ENCODE measurements around the gene RNF146. TPM values are rescaled to one million over a fixed set of nuclear protein-coding genes. Genes with fewer than 3 reads are reported as not detected.

Gene RNF146
- total RNA-seq, 2 experiments from 2014 or later, result 15.4 to 20.3 TPM

- peaks cover 46% of the 10 kb centered on the region for H3K4me1 Mint-ChIP-seq (ENCODE audit: low read depth)
- H3K27me3 Mint-ChIP-seq, result no peaks in the 10 kb centered on the region
- H3K9me3 Mint-ChIP-seq, result no peaks in the 10 kb centered on the region
- H3K27ac Mint-ChIP-seq, result peak overlapping the region; percentile 71
- H3K4me3 Mint-ChIP-seq, result no peak overlapping the region
- DNase-seq, result peak; percentile 16
- ChIA-PET CTCF (interaction anchor here (0.7 to 4.5 kb wide), 8 partner anchors 9 to 248 kb away, joined by 3 to 22 read pairs (median 7); partner anchors contain the start of gene RNF146), POLR2A (interaction anchor here (0.6 to 3.2 kb wide), 3 partner anchors 9 to 130 kb away, joined by 4 to 12 read pairs (median 5); partner anchors contain the start of gene RNF146)
- H3K36me3 Mint-ChIP-seq, result peaks cover 36% of the 10 kb centered on the region
- intact Hi-C loops (cut with micrococcal nuclease), result loop anchor here (1.0 to 10.0 kb wide), 5 partner anchors 23 to 1496 kb away; partner anchors contain the start of genes MTCL3 and NCOA7
Observed at GRCh38 chr6:127290391-127291265, 24.0 kb downstream of the RNF146 start.

- intact Hi-C loops (cut with micrococcal nuclease), result loop anchor here (1.0 to 10.0 kb wide), 5 partner anchors 24 to 1497 kb away; partner anchors contain the start of genes MTCL3 and NCOA7
- ChIA-PET POLR2A (interaction anchor here (0.6 to 3.2 kb wide), 3 partner anchors 25 to 176 kb away, joined by 5 to 12 read pairs (median 6); partner anchors contain the start of gene RNF146), CTCF (interaction anchor here (0.5 to 4.5 kb wide), 7 partner anchors 8 to 1385 kb away, joined by 3 to 22 read pairs (median 7); partner anchors contain the start of gene RNF146)
- no peak overlapping the region for H3K4me3 Mint-ChIP-seq
- H3K36me3 Mint-ChIP-seq, result peaks cover 30% of the 10 kb centered on the region
- DNase-seq, result no peak
- H3K27me3 Mint-ChIP-seq, result no peaks in the 10 kb centered on the region
- H3K27ac Mint-ChIP-seq, result peak overlapping the region; percentile 49
- H3K9me3 Mint-ChIP-seq, result no peaks in the 10 kb centered on the region
- H3K4me1 Mint-ChIP-seq (ENCODE audit: low read depth), result peaks cover 45% of the 10 kb centered on the region
Observed at GRCh38 chr6:127291495-127291894, 24.8 kb downstream of the RNF146 start.

GRCh38 chr6:127297502-127298070 lies 30.9 kb downstream of the RNF146 start:
- Mint-ChIP-seq H3K4me1 (ENCODE audit: low read depth) (peaks cover 26% of the 10 kb centered on the region), H3K9me3 (no peaks in the 10 kb centered on the region), H3K4me3 (no peak overlapping the region), H3K27ac (no peak overlapping the region), H3K36me3 (peaks cover 9% of the 10 kb centered on the region), H3K27me3 (no peaks in the 10 kb centered on the region)
- ChIA-PET POLR2A (no interaction called here), CTCF (interaction anchor here (0.6 kb wide), 2 partner anchors 55 to 206 kb away, joined by 3 to 4 read pairs; no protein-coding TSS in a partner anchor)
- no peak for DNase-seq
- intact Hi-C loops (cut with micrococcal nuclease), result loop anchor here (10.0 kb wide), 1 partner anchor 1503 kb away; the partner anchor contains the start of gene NCOA7

GRCh38 chr6:127298475-127298874 lies 31.8 kb downstream of the RNF146 start:
- ChIA-PET CTCF (interaction anchor here (1.1 kb wide), 1 partner anchor 123 kb away, joined by 4 read pairs; no protein-coding TSS in a partner anchor), POLR2A (interaction anchor here (1.0 kb wide), 1 partner anchor 32 kb away, joined by 3 read pairs; the partner anchor contains the start of gene RNF146)
- H3K27me3 Mint-ChIP-seq, result no peaks in the 10 kb centered on the region
- intact Hi-C loops (cut with micrococcal nuclease), result loop anchor here (10.0 kb wide), 1 partner anchor 1504 kb away; the partner anchor contains the start of gene NCOA7
- DNase-seq, result no peak
- H3K4me3 Mint-ChIP-seq, result no peak overlapping the region
- H3K4me1 Mint-ChIP-seq (ENCODE audit: low read depth), result peaks cover 25% of the 10 kb centered on the region
- H3K36me3 Mint-ChIP-seq, result peaks cover 9% of the 10 kb centered on the region
- H3K9me3 Mint-ChIP-seq, result no peaks in the 10 kb centered on the region
- H3K27ac Mint-ChIP-seq, result no peak overlapping the region

GRCh38 chr6:127299522-127300240 lies 33.0 kb downstream of the RNF146 start:
- no peak for DNase-seq
- Mint-ChIP-seq H3K4me3 (no peak overlapping the region), H3K27ac (no peak overlapping the region), H3K27me3 (no peaks in the 10 kb centered on the region), H3K36me3 (peaks cover 5% of the 10 kb centered on the region), H3K9me3 (no peaks in the 10 kb centered on the region), H3K4me1 (ENCODE audit: low read depth) (peaks cover 27% of the 10 kb centered on the region)
- POLR2A ChIA-PET, result interaction anchor here (0.5 to 1.0 kb wide), 2 partner anchors 9 to 33 kb away, joined by 3 to 4 read pairs; partner anchors contain the start of gene RNF146
- intact Hi-C loops (cut with micrococcal nuclease), result loop anchor here (2.0 to 10.0 kb wide), 2 partner anchors 121 to 1505 kb away; partner anchors contain the start of gene NCOA7
- CTCF ChIA-PET, result interaction anchor here (0.5 to 3.3 kb wide), 6 partner anchors 8 to 239 kb away, joined by 3 to 18 read pairs (median 4); partner anchors contain the start of gene RNF146

GRCh38 chr6:127300411-127300810 lies 33.7 kb downstream of the RNF146 start:
- Mint-ChIP-seq H3K4me1 (ENCODE audit: low read depth) (peaks cover 27% of the 10 kb centered on the region), H3K4me3 (no peak overlapping the region), H3K36me3 (peaks cover 3% of the 10 kb centered on the region), H3K27ac (no peak overlapping the region), H3K27me3 (no peaks in the 10 kb centered on the region), H3K9me3 (no peaks in the 10 kb centered on the region)
- ChIA-PET CTCF (interaction anchor here (0.5 to 3.3 kb wide), 7 partner anchors 9 to 238 kb away, joined by 3 to 18 read pairs (median 7); partner anchors contain the start of gene RNF146), POLR2A (interaction anchor here (0.5 kb wide), 1 partner anchor 10 kb away, joined by 4 read pairs; no protein-coding TSS in a partner anchor)
- intact Hi-C loops (cut with micrococcal nuclease), result loop anchor here (2.0 kb wide), 1 partner anchor 120 kb away; no protein-coding TSS in a partner anchor
- no peak for DNase-seq

- POLR2A ChIA-PET, result interaction anchor here (1.0 kb wide), 1 partner anchor 29 kb away, joined by 3 read pairs; no protein-coding TSS in a partner anchor
Observed at GRCh38 chr6:127301199-127301700, 34.6 kb downstream of the RNF146 start.

GRCh38 chr6:127302728-127303660 lies 36.3 kb downstream of the RNF146 start:
- POLR2A ChIA-PET, result no interaction called here
- Mint-ChIP-seq H3K4me3 (no peak overlapping the region), H3K36me3 (peaks cover 16% of the 10 kb centered on the region), H3K4me1 (ENCODE audit: low read depth) (peaks cover 32% of the 10 kb centered on the region), H3K27ac (peak overlapping the region; percentile 15), H3K27me3 (no peaks in the 10 kb centered on the region), H3K9me3 (peaks cover 2% of the 10 kb centered on the region)
- DNase-seq, result peak; percentile 41
- CTCF ChIA-PET, result interaction anchor here (0.5 to 3.5 kb wide), 24 partner anchors 9 to 778 kb away, joined by 3 to 35 read pairs (median 4); partner anchors contain the start of gene RNF146
- intact Hi-C loops (cut with micrococcal nuclease), result loop anchor here (1.0 to 2.0 kb wide), 4 partner anchors 40 to 236 kb away; partner anchors contain the start of gene ECHDC1

More at GRCh38 chr6:127301199-127301700, 34.6 kb downstream of the RNF146 start:
- peaks cover 6% of the 10 kb centered on the region for H3K36me3 Mint-ChIP-seq
- H3K27me3 Mint-ChIP-seq, result no peaks in the 10 kb centered on the region
- H3K27ac Mint-ChIP-seq, result peak overlapping the region; percentile 21
- peaks cover 29% of the 10 kb centered on the region for H3K4me1 Mint-ChIP-seq (ENCODE audit: low read depth)
- intact Hi-C loops (cut with micrococcal nuclease), result loop anchor here (2.0 kb wide), 1 partner anchor 120 kb away; no protein-coding TSS in a partner anchor
- H3K9me3 Mint-ChIP-seq, result no peaks in the 10 kb centered on the region
- H3K4me3 Mint-ChIP-seq, result no peak overlapping the region
- CTCF ChIA-PET, result interaction anchor here (0.7 to 3.3 kb wide), 11 partner anchors 10 to 240 kb away, joined by 3 to 18 read pairs (median 4); partner anchors contain the start of gene RNF146
- DNase-seq, result no peak

- H3K4me3 Mint-ChIP-seq, result no peak overlapping the region
- POLR2A ChIA-PET, result no interaction called here
- intact Hi-C loops (cut with micrococcal nuclease), result loop anchor here (2.0 kb wide), 2 partner anchors 39 to 161 kb away; partner anchors contain the start of gene ECHDC1
- no peak for DNase-seq
- H3K27ac Mint-ChIP-seq, result no peak overlapping the region
- peaks cover 32% of the 10 kb centered on the region for H3K4me1 Mint-ChIP-seq (ENCODE audit: low read depth)
- no peaks in the 10 kb centered on the region for H3K27me3 Mint-ChIP-seq
- peaks cover 25% of the 10 kb centered on the region for H3K36me3 Mint-ChIP-seq
- peaks cover 11% of the 10 kb centered on the region for H3K9me3 Mint-ChIP-seq
- CTCF ChIA-PET, result interaction anchor here (0.5 to 3.5 kb wide), 18 partner anchors 9 to 777 kb away, joined by 3 to 35 read pairs (median 4); partner anchors contain the start of gene RNF146
Observed at GRCh38 chr6:127303917-127304316, 37.3 kb downstream of the RNF146 start.
